Myocyte (in vitro differentiated cells): ENCODE results near the gene AFDN. TPM values are rescaled to one million over a fixed set of nuclear protein-coding genes. Genes with fewer than 3 reads are reported as not detected.

Experiments
- DNase-seq: peaks from one replicate; pipeline ENCODE4 v3.0.0-alpha.2; 2012; ENCODE audit warnings: low read depth
- total RNA-seq: library from RNA; depleted of rRNA; stranded (reverse); fragments of >200 nt; gene quantifications from 2 replicates; pipeline ENCODE4 v1.2.3, GENCODE V29; 2014

AFDN gene
- total RNA-seq, 1 donor from 2014 or later, result 32.0 TPM

- DNase-seq, result no peak
These were observed 15.1 kb upstream of the AFDN start for GRCh38 chr6:167811442-167812087.

DNA sequence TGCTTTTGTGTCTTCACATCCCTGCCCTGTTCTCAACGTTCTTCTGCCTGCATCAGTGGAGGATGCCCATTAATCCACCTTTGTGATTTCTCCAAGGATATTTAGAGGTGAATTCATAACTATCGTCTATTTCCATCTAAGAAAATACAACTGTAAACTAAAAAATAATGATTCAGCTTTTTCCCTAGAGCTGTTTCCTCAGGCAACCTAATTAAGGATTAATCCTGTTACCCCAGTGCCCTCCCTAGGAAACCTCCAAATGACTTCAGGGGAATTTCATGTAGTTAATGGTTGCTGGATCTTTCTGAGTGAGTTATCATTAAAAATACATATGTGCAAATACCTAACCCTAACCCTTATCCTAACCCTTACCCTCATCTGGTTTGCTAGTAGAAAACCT lies 14.6 kb upstream of the AFDN start:
- DNase-seq, result no peak

GRCh38 chr6:167815296-167815980 lies 11.3 kb upstream of the AFDN start:
- no peak for DNase-seq

- no peak for DNase-seq
These were observed 9.7 kb upstream of the AFDN start for GRCh38 chr6:167817016-167817415.

DNA sequence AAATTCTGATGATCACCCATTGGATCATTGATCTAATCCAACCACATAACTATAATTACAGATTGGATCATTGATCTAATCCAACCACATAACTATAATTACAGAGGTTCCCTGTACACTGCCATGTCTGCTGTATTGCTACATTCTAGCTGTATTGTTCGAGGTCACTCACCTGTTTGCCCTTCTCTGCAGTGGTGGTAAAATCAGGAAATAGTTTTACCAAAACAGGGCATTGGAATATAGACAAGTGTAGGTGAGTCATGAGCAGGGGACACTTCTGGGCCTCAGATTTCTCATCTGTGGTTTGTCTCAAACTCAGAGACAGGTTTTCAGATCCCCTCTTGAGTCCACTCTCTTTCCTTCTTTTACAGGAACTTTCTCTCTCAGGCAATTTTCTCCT lies 9.0 kb upstream of the AFDN start:
- DNase-seq, result peak; percentile 25

DNA sequence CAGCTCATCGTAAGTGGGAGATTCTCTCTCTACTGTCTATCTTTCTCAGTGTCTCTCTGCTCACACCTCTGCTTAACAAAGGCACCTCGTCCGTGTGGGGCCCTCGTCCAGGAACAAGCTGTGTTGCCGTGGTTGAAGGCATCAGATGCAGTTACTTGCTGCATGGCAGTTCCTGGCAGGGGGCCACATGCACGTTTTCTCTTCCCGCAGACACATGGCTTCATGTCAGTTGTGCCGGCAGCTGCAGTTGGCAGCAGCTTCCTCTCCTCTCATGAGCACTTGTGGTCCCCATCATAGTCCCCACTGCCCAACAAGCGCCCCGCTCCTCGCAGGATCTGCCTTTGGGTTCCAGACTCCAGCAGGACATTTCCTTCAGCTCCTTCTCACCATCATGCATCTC lies 7.1 kb upstream of the AFDN start:
- peak; percentile 82 for DNase-seq

DNA sequence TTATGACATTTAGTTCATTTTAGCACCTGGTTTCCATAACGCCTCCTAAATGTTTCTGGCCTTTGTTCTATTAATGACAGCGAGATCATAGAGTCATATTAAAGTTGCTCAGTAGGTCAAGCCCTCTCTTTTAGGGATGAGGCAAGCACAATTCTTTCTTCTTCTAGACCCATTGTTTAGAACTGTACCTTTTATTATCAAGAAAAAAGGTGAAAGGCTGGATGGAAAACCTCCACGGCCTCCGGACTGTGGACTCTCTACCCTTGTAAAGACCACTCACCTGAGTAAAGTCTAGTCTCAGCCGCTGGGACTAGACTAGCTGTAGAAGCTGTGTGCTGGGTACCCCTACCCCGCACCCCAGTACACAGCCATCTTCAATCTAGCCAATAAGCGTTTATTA lies 6.0 kb upstream of the AFDN start:
- DNase-seq, result no peak

DNA sequence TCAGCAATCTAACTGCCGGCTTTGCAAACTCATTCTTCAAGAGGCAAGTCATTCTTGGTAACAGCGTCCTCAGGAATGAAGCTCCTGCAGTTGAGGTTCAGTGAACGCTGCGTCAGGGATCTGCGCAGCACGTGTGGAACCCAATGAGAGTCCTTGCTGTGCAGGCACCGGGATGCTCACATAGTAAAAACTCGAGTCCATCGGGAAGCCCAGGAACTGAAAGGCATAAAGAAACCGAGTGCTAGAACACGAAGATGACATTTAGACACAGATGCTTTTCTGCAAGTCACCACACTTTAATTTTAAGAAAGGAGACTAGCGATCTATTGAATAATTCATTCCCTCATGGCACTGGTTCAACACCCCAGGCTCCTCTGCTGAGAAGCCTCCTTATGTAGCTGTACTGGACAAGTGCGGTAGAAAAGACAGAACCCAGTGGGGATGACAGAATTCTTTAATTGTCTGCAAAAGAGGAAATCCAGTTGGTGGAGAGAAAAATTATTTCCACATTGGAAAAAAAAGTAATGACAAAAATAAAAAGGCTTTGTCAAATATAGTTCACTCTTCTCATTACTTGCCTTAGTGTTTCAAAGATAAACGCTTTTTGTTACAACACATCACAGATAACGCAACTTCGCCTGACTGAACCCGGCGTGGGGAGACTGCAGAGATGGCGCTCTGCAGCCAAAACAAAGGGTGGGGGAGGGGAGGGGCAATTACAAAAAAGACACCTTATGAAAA lies 1.9 kb upstream of the AFDN start:
- DNase-seq, result no peak

DNA sequence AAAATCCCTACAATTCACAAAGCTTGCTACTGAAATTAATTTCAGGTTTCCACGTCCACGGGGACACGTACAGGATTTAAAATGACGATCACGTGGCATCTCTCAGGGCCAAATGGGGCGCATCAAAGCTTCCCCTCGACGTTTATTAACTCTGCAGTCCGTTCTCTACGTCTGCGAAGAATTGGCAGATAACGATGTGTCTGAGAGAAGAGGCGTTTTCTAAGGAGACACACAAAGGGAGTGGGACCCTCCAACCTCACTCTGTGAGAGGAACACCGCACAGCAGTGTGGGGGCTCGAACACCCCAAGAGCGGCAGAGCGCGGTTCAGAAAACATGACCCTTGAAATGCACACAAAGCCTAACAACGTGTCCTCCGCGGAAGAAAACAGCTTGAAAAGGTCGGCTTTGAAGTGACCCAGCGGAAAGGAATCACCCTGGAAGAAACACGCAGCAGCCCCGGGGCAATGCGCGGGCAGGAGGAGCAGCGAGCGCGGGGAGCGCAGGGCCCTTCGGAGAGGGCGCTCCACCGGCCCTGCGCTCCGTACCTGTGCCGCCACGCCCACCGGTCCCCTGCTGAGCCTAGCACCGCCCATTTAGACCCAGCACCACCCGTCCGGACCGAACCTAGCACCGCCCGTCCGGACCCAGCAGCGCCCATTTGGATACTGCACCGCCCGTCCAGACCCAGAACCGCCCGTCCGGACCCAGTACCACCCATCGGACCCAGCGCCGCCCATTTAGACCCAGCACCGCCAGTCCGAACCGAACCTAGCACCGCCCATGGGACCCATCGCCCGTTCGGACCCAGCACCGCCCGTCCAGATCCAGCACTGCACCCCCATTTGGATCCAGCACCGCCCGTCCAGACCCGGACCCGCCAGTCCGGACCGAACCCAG lies 1.1 kb upstream of the AFDN start:
- no peak for DNase-seq

DNA sequence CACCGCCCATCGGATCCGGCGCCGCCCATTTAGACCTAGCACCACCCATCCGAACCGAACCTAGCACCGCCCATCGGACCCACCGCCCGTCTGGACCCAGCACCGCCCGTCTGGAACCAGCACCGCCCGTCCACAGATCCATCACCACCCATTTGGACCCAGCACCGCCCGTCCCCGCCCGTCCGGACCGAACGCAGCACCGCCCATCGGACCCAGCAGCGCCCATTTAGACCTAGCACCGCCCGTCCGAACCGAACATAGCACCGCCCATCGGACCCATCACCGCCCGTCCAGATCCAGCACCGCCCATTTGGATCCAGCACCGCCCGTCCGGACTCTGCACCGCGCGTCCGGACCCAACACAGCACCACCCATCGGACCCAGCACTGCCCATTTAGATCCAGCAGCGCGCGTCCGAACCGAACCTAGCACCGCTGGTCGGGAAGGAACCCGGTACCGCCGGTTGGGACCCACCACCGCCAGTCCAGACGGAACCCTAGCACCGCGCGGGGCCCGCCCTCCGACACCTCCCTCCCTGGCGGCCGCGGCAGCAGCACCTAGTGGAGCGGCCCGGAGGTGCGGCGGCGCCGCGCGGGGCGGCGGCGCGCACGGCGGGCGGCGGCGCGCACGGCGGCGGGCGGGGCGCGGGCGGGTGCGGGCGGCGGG lies 348 bp upstream of the AFDN start:
- DNase-seq, result peak; percentile 51

- peak; percentile 50 for DNase-seq
These were observed 1.0 kb downstream of the AFDN start for GRCh38 chr6:167827583-167828324.

GRCh38 chr6:167828325-167828956 lies 1.7 kb downstream of the AFDN start:
- DNase-seq, result no peak

DNA sequence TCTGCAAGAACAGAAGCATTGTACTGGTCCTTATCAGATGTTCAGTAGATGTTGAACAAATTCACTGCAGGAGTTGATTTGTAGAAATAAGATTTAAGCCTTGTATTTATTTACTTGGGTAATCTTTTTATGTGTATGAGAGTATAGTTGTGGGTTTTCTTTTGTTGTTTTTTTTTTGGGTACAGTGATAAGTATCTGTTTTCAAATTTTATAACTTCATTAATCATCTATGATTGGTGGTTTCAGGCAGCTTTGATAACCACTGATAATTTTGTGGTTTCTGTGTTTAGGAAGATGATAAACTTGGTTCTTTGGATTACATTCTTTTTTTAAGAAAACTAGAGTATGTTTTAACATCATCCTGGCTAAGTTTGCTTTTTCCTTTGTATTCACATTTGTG lies 2.8 kb downstream of the AFDN start:
- DNase-seq, result no peak

GRCh38 chr6:167831281-167831828 lies 4.6 kb downstream of the AFDN start:
- DNase-seq, result no peak

GRCh38 chr6:167832497-167833395 lies 6.0 kb downstream of the AFDN start:
- no peak for DNase-seq

- DNase-seq, result no peak
These were observed 6.7 kb downstream of the AFDN start for GRCh38 chr6:167833396-167833763.

DNA sequence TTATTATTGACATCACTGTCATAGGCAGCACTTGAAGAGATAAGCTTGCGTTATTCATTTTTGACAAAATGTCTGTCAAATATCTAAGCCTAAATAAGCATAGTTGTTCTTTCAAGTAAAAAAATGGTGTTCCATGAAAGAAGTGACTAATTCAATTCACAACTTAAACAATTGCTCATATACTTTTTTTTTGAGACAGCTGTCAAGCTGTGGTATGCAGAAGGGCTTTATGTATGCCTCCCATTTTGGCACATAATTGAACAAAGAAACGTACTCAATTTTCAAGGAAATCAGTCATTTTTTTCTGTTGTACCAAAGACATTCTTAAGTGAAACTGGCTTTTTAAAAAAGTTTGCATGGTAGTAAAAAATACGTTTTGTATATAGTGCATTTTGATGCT lies 8.5 kb downstream of the AFDN start:
- no peak for DNase-seq

GRCh38 chr6:167836721-167837120 lies 10.0 kb downstream of the AFDN start:
- no peak for DNase-seq
